Brain microvascular endothelial cell (primary cell): Measurements from ENCODE around the gene PRSS57.

Experiments used
- DNase-seq: peaks from one replicate; pipeline ENCODE4 v3.0.0-alpha.2; 2020
- H3K27ac ChIP-seq: fragments of 250-450 bp; sonication (Bioruptor Pico); 2 replicates; pipeline ENCODE4 v1.5.1; 2020; ENCODE audit warnings: mild to moderate bottlenecking, moderate library complexity
- H3K27me3 ChIP-seq: fragments of 250-450 bp; sonication (Bioruptor Pico); replicated peaks from 2 replicates; pipeline ENCODE4 v1.5.1; 2020; ENCODE audit warnings: mild to moderate bottlenecking
- H3K36me3 ChIP-seq: fragments of 250-450 bp; sonication (Bioruptor Pico); replicated peaks from 2 replicates; pipeline ENCODE4 v1.5.1; 2020; ENCODE audit warnings: mild to moderate bottlenecking
- H3K4me3 ChIP-seq: 2 replicates; pipeline ENCODE4 v1.5.1; 2011; ENCODE audit warnings: low read depth, mild to moderate bottlenecking, control low read depth, low read length, moderate library complexity
- CTCF ChIP-seq: IDR thresholded peaks from 2 replicates; pipeline ENCODE4 v1.5.1; 2011; ENCODE audit warnings: low read depth, mild to moderate bottlenecking, moderate library complexity, low read length, control low read depth, inconsistent platforms; ENCODE audit errors: missing control alignments
- in situ Hi-C: cut with HindIII; loops from 2 replicates; pipeline ENCODE4 v1.10.0; 2017; ENCODE audit warnings: low sequenced_read_pairs, low pct_ligation_motif_present

PRSS57 gene

GRCh38 chr19:658916-659839 is 36.1 kb downstream of the PRSS57 start:
- Histone ChIP-seq H3K4me3 (no peak overlapping the region), H3K36me3 (peaks cover 16% of the 10 kb centered on the region), H3K27ac (peak overlapping the region; percentile 50), H3K27me3 (no peaks in the 10 kb centered on the region)
- DNase-seq, result peak; percentile 35
- TF ChIP-seq CTCF, result no peak
- in situ Hi-C loops, result no loop called here

- no peak for TF ChIP-seq CTCF
- DNase-seq, result no peak
- H3K36me3 ChIP-seq, result peaks cover 25% of the 10 kb centered on the region
- no peak overlapping the region for H3K4me3 ChIP-seq
- H3K27ac ChIP-seq, result no peak overlapping the region
- H3K27me3 ChIP-seq, result no peaks in the 10 kb centered on the region
- in situ Hi-C loops, result no loop called here
Measured at GRCh38 chr19:658059-658839, 37.0 kb downstream of the PRSS57 start.

DNA sequence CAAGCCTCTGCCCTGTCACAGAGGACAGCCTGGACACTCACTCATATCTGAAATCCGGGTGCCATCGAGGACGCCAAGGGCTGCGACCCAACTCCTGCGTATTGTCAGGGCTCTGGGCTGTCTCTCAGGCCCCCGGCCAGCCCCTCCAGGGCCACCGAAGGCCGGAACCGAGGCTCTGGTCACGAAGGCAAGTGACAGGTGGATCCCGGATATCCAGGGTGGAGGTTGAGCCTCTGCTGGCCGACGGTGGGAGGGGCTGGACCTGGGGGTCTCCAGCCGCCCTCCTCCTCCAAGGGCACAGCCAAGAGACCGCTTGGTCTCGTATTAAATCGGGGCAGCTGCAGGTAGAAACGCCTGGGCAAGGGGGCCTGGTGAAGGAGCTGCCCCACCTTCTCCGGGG is 37.6 kb downstream of the PRSS57 start:
- DNase-seq, result no peak
- Histone ChIP-seq H3K27ac (no peak overlapping the region), H3K27me3 (no peaks in the 10 kb centered on the region), H3K36me3 (peaks cover 29% of the 10 kb centered on the region), H3K4me3 (no peak overlapping the region)
- TF ChIP-seq CTCF, result no peak
- in situ Hi-C loops, result no loop called here

DNA sequence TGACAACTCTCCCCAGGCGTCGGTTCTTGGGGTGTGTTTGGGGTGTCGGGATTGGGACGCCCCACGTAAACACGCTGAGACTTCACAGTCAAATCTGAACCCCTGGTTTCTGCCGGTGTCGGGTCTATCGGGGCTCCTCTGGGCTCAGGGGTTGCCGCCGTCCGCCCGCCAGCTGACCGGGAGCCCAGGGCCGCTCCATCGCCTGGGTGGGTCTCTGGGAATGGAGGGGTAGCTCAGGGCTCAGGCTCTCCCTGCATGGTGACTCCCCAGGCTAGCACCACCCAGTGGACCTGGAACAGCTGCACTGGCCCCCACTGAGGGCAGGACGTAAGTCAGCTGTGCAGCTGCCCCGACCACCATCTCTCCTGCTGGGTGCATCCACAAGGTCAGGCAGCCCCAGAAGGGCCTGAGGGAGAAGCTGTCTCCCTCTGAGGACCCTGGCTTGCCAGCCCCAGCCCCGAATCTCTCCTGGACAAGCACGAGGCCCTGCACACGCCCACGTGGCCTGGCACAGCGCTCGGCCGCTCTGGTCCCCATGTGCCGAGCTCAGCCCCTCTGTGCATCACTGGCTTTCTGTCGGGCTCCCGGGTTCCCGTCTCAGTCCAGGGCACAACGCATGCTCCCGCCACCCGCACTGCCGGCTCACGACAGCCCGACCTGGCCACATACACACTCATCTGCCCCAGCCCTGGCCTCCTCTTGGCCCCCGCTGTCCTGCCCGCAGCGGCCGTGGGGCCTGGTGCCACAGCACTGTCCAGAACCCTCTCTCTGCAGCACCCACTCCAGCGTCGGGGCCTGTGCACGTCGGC is 38.3 kb downstream of the PRSS57 start:
- Histone ChIP-seq H3K36me3 (peaks cover 35% of the 10 kb centered on the region), H3K27me3 (no peaks in the 10 kb centered on the region), H3K27ac (no peak overlapping the region), H3K4me3 (no peak overlapping the region)
- DNase-seq, result no peak
- no peak for TF ChIP-seq CTCF
- in situ Hi-C loops, result no loop called here

GRCh38 chr19:655691-656090 is 39.6 kb downstream of the PRSS57 start:
- Histone ChIP-seq H3K27me3 (no peaks in the 10 kb centered on the region), H3K27ac (no peak overlapping the region), H3K36me3 (peaks cover 46% of the 10 kb centered on the region), H3K4me3 (no peak overlapping the region)
- DNase-seq, result no peak
- no peak for TF ChIP-seq CTCF
- in situ Hi-C loops, result no loop called here
